Measurements from ENCODE around the gene SPAG4.

GRCh38 chr20:35625584-35626385, 10.2 kb downstream of the SPAG4 start:
- TF ChIP-seq CTCF (IDR thresholded peaks at IDR 0.05; ENCODE audit: insufficient read depth, low read depth, low read length) (no peak), EZH2 (IDR thresholded peaks at IDR 0.05; ENCODE audit: insufficient read depth, low read length) (no peak)

All from astrocyte (in vitro differentiated cells and primary cell).